Upper lobe of left lung (tissue), 6 donors: ENCODE results near the gene SVOP. TPM values are rescaled to one million over a fixed set of nuclear protein-coding genes. Genes with fewer than 3 reads are reported as not detected.

Experiments
- ATAC-seq, 2 donors: fragments of 200-7000 bp; cut with Tn5 transposase; one replicate each; pipeline ENCODE4 v1.9.1; 2022; ENCODE audit warnings: mild to moderate bottlenecking in 2 of 2, moderate library complexity in 2 of 2; ENCODE audit not compliant: low FRiP score in 2 of 2
- DNase-seq, 2 donors: peaks; one replicate each; pipeline ENCODE4 v3.0.0-alpha.2; 2019 to 2020
- H3K27ac ChIP-seq, 4 donors: fragments of 200-600 bp; sonication (generic); one replicate each; pipeline ENCODE4 v1.5.1; 2016 to 2019
- H3K27me3 ChIP-seq, 4 donors: fragments of 200-600 bp; sonication (generic); one replicate each; pipeline ENCODE4 v1.5.1; 2017 to 2019
- H3K36me3 ChIP-seq, 4 donors: fragments of 200-600 bp; sonication (generic); one replicate each; pipeline ENCODE4 v1.5.1; 2016 to 2019
- H3K4me1 ChIP-seq, 4 donors: fragments of 200-600 bp; sonication (generic); one replicate each; pipeline ENCODE4 v1.5.1; 2018 to 2019
- H3K4me3 ChIP-seq, 4 donors: fragments of 200-600 bp; sonication (generic); one replicate each; pipeline ENCODE4 v1.5.1; 2017 to 2019; ENCODE audit warnings: mild to moderate bottlenecking in 2 of 4, moderate library complexity in 1 of 4
- H3K9me3 ChIP-seq, 4 donors: fragments of 200-600 bp; sonication (generic); one replicate each; pipeline ENCODE4 v1.5.1; 2018 to 2019
- EP300 ChIP-seq, 4 donors: sonication (generic); formaldehyde crosslinking; IDR thresholded peaks; one replicate each; pipeline ENCODE4 v1.5.1; 2017; ENCODE audit warnings: antibody characterized with exemption in 4 of 4, control low read depth in 2 of 4
- POLR2A ChIP-seq, 4 donors: fragments of 450-650 bp; IDR thresholded peaks; one replicate each; pipeline ENCODE4 v1.5.1; 2016 to 2017; ENCODE audit warnings: antibody characterized with exemption in 4 of 4, mild to moderate bottlenecking in 2 of 4
- POLR2AphosphoS5 ChIP-seq, 2 donors: sonication (generic); formaldehyde crosslinking; IDR thresholded peaks; one replicate each; pipeline ENCODE4 v1.5.1; 2017; ENCODE audit warnings: antibody characterized with exemption in 2 of 2
- WGBS, 2 donors: methylation state at CpG; one replicate each; pipeline ENCODE4 v1.1.5; 2017 to 2018; 5-methylcytosine and 5-hydroxymethylcytosine counted together
- total RNA-seq, 6 donors: library from RNA; depleted of rRNA in 4 of 6; stranded (reverse); fragments of >200 nt in 4 of 6; gene quantifications; one replicate each; pipeline versions ENCODE4 v1.1.0 to v1.2.1, GENCODE V29; 2016 to 2021
- TF ChIP-seq, protein P1 (sequence below), 6 experiments: fragments of 450-650 bp in 4 of 6; fragments of 200-600 bp in 2 of 6; sonication (generic) in 2 of 6; IDR thresholded peaks; one replicate each; pipeline ENCODE4 v1.5.1; 2016 to 2019; ENCODE audit warnings: antibody characterized with exemption in 6 of 6
- donor health status: DM: no; HTN: no; CAD: no; lungs with moderate emphysema.
- donor health status: DM: no; HTN: yes; CAD: no; lungs with severe emphysema.

The SVOP gene
- total RNA-seq, 6 donors from 2014 or later = not detected

DNA sequence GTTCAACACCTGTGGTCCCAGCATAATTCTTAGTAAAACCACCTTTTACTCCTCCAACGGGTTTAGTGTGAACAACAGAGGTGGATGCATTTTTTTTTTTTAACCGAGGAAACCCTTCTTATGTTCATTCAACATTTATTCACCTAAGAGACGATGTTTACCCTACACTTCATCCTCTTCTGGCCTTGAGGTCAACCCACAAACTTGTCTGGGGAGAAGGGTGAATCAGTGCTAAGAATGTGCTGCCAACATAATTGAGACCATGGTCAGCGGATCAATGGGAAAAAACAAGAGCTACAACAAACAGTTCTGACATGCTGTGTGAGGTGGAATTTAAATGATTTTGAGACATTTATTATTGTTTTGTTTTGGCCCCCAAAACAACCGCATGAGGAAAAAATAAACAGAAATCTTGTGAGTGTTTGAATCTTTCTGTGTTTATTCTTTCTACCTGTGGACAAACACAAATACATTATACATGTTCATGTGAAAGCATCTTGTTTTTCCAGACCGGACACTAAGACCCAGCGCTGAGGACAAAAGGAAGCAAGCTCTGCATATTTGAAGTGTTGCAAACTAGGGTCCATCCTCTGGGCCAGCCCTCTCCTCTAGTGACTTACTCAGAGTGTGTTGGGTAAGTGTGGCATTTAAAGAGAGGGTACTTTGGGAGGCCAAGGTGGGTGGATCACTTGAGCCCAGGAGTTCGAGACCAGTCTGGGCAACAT is 26.4 kb upstream of the SVOP start:
- TF ChIP-seq POLR2AphosphoS5 (IDR thresholded peaks at IDR 0.05) (no peak), POLR2A (IDR thresholded peaks at IDR 0.05) (no peak), EP300 (IDR thresholded peaks at IDR 0.05) (no peak)
- TF ChIP-seq, protein P1, sequence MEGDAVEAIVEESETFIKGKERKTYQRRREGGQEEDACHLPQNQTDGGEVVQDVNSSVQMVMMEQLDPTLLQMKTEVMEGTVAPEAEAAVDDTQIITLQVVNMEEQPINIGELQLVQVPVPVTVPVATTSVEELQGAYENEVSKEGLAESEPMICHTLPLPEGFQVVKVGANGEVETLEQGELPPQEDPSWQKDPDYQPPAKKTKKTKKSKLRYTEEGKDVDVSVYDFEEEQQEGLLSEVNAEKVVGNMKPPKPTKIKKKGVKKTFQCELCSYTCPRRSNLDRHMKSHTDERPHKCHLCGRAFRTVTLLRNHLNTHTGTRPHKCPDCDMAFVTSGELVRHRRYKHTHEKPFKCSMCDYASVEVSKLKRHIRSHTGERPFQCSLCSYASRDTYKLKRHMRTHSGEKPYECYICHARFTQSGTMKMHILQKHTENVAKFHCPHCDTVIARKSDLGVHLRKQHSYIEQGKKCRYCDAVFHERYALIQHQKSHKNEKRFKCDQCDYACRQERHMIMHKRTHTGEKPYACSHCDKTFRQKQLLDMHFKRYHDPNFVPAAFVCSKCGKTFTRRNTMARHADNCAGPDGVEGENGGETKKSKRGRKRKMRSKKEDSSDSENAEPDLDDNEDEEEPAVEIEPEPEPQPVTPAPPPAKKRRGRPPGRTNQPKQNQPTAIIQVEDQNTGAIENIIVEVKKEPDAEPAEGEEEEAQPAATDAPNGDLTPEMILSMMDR (IDR thresholded peaks at IDR 0.05) = no peak
- no peak for DNase-seq
- Histone ChIP-seq H3K9me3 (no peaks in the 10 kb centered on the region), H3K27ac (no peak overlapping the region), H3K27me3 (no peaks in the 10 kb centered on the region), H3K4me1 (peaks cover 0 to 7% (median 5%) of the 10 kb centered on the region in 4 donors), H3K4me3 (no peak overlapping the region), H3K36me3 (no peaks in the 10 kb centered on the region)
- 68 to 72% methylated on average over 8 of the region's 8 CpGs for WGBS, 2 donors
- no peak for ATAC-seq

DNA sequence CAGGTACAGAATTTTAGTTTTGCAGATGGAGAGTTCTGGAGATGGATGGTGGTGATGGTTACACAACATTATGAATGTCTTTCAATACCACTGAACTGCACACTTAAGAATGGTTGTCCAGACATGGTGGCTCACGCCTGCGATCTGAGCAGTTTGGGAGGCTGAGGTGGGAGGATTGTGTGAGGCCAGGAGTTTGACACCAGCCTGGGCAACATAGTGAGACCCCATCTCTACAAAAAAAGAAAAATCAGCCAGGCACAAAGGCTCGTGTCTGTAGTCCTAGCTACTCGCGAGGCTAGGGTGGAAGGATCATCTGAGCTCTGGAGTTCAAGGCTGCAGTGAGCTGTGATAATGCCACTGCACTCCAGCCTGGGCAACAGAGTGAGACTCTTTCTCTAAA is 23.4 kb upstream of the SVOP start:
- no peak for ATAC-seq
- 79 to 85% methylated on average over 5 of the region's 5 CpGs for WGBS, 2 donors
- H3K9me3 ChIP-seq = peaks cover 0 to 3% (median 1%) of the 10 kb centered on the region in 4 donors
- TF ChIP-seq, protein P1 (IDR thresholded peaks at IDR 0.05) = no peak
- TF ChIP-seq POLR2A (IDR thresholded peaks at IDR 0.05) = no peak
- no peak for TF ChIP-seq EP300 (IDR thresholded peaks at IDR 0.05)
- no peak for TF ChIP-seq POLR2AphosphoS5 (IDR thresholded peaks at IDR 0.05)
- H3K27ac ChIP-seq = no peak overlapping the region
- H3K36me3 ChIP-seq = no peaks in the 10 kb centered on the region
- no peaks in the 10 kb centered on the region for H3K27me3 ChIP-seq
- no peak overlapping the region for H3K4me3 ChIP-seq
- no peak for DNase-seq
- H3K4me1 ChIP-seq = no peaks in the 10 kb centered on the region

DNA sequence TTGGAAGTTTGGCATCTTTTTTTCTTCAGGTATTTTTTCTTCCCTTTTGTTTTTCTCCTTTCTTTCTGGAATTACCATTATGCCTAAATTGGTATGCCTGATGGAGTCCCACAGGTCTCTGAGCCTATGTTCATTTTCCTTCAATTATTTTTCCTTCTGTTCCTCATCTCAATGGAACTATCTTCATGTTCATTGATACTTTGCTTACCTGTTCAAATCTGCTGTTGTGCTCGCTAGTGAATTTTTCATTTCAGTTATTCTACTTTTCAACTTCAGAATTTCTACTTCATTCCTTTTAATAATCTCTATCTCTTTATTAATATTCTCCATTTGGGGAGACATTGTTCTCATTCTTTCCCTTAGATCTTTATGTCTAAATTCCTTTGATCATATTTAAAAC is 16.1 kb upstream of the SVOP start:
- WGBS, 2 donors = 85% methylated on average over 1 of the region's 1 CpG; no CpG with 5 or more reads in 1 of the 2 donors
- ATAC-seq (no peak), DNase-seq (no peak)

DNA sequence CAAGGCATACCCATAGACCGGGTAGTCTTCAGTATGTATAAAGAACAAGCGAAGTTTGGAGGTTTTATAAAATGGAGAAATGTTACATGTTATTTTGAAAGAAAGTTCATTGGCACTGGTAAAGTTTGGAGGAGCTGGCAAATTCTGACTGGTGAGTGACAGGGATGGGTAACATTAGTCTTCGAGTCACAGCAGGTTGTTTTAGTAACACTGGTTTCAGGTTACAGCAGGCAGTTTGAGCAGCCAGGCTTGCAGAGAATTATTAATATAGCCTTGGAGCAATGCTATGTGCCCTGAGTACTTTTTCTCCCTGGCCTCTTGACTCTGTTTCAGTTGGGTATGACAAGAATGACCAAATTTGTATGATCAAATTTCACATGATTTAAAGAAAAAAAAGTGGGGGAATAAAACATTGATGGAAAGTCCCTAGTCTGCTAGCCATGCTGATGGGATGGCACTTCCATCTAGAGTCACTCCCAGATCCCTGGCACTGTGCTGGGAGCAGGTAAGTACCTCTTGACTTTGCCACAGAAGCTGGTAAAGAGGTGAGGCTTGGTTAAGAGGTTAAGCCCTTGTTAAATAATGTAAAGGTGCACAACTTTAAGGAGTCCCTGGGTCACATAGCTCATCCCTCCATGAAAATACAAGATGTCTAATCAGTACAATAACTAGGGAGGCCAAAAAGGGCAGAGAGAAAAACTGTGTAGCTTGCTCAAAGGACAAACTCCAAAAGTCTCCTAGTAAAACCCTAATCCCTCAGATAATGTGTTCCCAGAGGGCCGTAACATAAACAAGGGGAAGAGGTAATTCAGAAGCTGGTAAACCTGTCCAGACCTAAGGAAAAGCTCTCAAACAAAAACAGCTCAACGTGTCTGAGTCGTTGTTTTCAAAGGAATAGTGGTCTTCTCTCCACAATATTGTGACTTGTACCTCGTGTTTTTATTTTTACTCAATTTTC is 12.7 kb upstream of the SVOP start:
- TF ChIP-seq POLR2AphosphoS5 (IDR thresholded peaks at IDR 0.05) (no peak), POLR2A (IDR thresholded peaks at IDR 0.05) (no peak), EP300 (IDR thresholded peaks at IDR 0.05) (no peak)
- TF ChIP-seq, protein P1 (IDR thresholded peaks at IDR 0.05) = no peak
- peaks cover 0 to 6% (median 0%) of the 10 kb centered on the region in 4 donors for H3K9me3 ChIP-seq
- H3K27ac ChIP-seq = no peak overlapping the region
- H3K27me3 ChIP-seq = no peaks in the 10 kb centered on the region
- ATAC-seq = no peak
- DNase-seq = no peak
- WGBS, 2 donors = 54 to 60% methylated on average over 7 of the region's 7 CpGs
- no peaks in the 10 kb centered on the region for H3K36me3 ChIP-seq
- H3K4me3 ChIP-seq = no peak overlapping the region
- H3K4me1 ChIP-seq = no peaks in the 10 kb centered on the region

More for the DNA sequence above, 16.1 kb upstream of the SVOP start:
- H3K27me3 ChIP-seq = no peaks in the 10 kb centered on the region
- peaks cover 0 to 6% (median 3%) of the 10 kb centered on the region in 4 donors for H3K9me3 ChIP-seq
- no peak overlapping the region for H3K4me3 ChIP-seq
- H3K4me1 ChIP-seq = no peaks in the 10 kb centered on the region
- TF ChIP-seq POLR2A (IDR thresholded peaks at IDR 0.05) (no peak), POLR2AphosphoS5 (IDR thresholded peaks at IDR 0.05) (no peak), EP300 (IDR thresholded peaks at IDR 0.05) (no peak)
- TF ChIP-seq, protein P1 (IDR thresholded peaks at IDR 0.05) = no peak
- H3K27ac ChIP-seq = no peak overlapping the region
- no peaks in the 10 kb centered on the region for H3K36me3 ChIP-seq
